Hepatocyte (in vitro differentiated cells): ENCODE results near the gene DUOX2.

ENCODE experiments used
- EZH2 ChIP-seq: fragments of 200-600 bp; sonication (generic); IDR thresholded peaks from 2 replicates; pipeline ENCODE4 v1.6.1; 2016; ENCODE audit warnings: antibody characterized with exemption, mild to moderate bottlenecking, borderline replicate concordance
- EZH2phosphoT487 ChIP-seq: fragments of 200-600 bp; sonication (generic); IDR thresholded peaks from one replicate; pipeline ENCODE4 v1.6.1; 2018; ENCODE audit warnings: antibody characterized with exemption, mild to moderate bottlenecking, low read depth, moderate library complexity; ENCODE audit not compliant: unreplicated experiment, severe bottlenecking

DNA sequence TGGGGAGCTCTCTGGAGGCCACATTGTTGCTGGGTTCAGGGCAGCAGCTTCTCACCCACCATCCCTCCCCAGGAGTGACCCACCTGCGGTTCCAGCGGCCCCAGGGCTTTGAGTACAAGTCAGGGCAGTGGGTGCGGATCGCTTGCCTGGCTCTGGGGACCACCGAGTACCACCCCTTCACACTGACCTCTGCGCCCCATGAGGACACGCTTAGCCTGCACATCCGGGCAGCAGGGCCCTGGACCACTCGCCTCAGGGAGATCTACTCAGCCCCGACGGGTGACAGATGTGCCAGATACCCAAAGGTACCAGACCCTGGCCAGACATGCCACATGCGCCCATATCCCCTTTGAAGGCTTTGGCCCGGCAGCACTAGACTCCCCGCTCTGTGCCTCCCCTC, 47.7 kb upstream of the DUOX2 start:
- TF ChIP-seq EZH2phosphoT487 (no peak), EZH2 (no peak)
